HCT116 (cell line): ENCODE results near the gene HBG1. TPM values are rescaled to one million over a fixed set of nuclear protein-coding genes. Genes with fewer than 3 reads are reported as not detected.

Experiments used
- ATAC-seq: fragments of 200-7000 bp; cut with Tn5 transposase; 2 replicates; pipeline ENCODE4 v1.9.1; 2020; ENCODE audit warnings: mild to moderate bottlenecking, moderate library complexity
- BruUV-seq: library from RNA; stranded (reverse); fragments of 400-500 nt; replicated peaks from 2 replicates; lab custom pipeline; 2021; lab: Mats Ljungman, UMichigan
- CTCF ChIA-PET: fragments of 300-600 bp; sonication (Branson Sonifier 250); formaldehyde crosslinking; loops from one replicate; lab custom pipeline; 2021; ENCODE audit warnings: antibody characterized with exemption; lab: Charles Lee
- POLR2A ChIA-PET: fragments of 300-600, 350-600 bp; sonication (Branson Sonifier 250); formaldehyde crosslinking; loops from one replicate; lab custom pipeline; 2021; ENCODE audit warnings: antibody characterized with exemption; lab: Charles Lee
- RAD21 ChIA-PET, 2 experiments: fragments of 300-600 bp; sonication (Branson Sonifier 250); formaldehyde crosslinking; loops; one replicate each; lab custom pipeline; 2023; ENCODE audit warnings: low total read pairs in 2 of 2; ENCODE audit not compliant: uncharacterized antibody in 2 of 2, unreplicated experiment in 2 of 2, low non-redundant PET in 1 of 2; lab: Charles Lee
- DNase-seq: peaks from one replicate; pipeline ENCODE4 v3.0.0-alpha.2; 2010; ENCODE audit warnings: low read depth, low spot score
- H2AFZ ChIP-seq: fragments of 200-600 bp; shearing (Covaris generic), sonication (generic); 2 replicates; pipeline ENCODE4 v1.6.1; 2017; ENCODE audit warnings: low read depth, mixed run types, mixed read lengths, antibody characterized with exemption, low read length; ENCODE audit not compliant: poor library complexity, severe bottlenecking
- H3K27ac ChIP-seq: 2 replicates; pipeline ENCODE4 v1.5.1; 2012; ENCODE audit warnings: low read depth, low read length
- H3K27me3 ChIP-seq: fragments of 200-600 bp; sonication (generic); 2 replicates; pipeline ENCODE4 v1.6.1; 2016; ENCODE audit warnings: mixed run types, low read length, mixed read lengths; ENCODE audit not compliant: insufficient read depth
- H3K36me3 ChIP-seq, 2 experiments: fragments of 200-500 bp in 1 of 2; fragments of 200-600 bp in 1 of 2; sonication (Bioruptor generic) in 1 of 2; sonication (generic) in 1 of 2; 2 replicates each; pipeline versions ENCODE4 v1.5.1 to v1.6.1; 2014 to 2016; ENCODE audit warnings: low read length in 2 of 2, inconsistent platforms in 1 of 2, mixed read lengths in 1 of 2, mixed run types in 1 of 2; ENCODE audit not compliant: insufficient read depth in 2 of 2, control insufficient read depth in 1 of 2
- H3K4me1 ChIP-seq, 2 experiments: fragments of 200-600 bp in 1 of 2; sonication (generic) in 1 of 2; 2 replicates each; pipeline versions ENCODE4 v1.5.1 to v1.6.1; 2012 to 2017; ENCODE audit warnings: low read length in 2 of 2, inconsistent platforms in 1 of 2, mild to moderate bottlenecking in 1 of 2, mixed read lengths in 1 of 2, mixed run types in 1 of 2, moderate library complexity in 1 of 2; ENCODE audit not compliant: insufficient read depth in 2 of 2, control insufficient read depth in 1 of 2
- H3K4me2 ChIP-seq: fragments of 200-600 bp; sonication (generic); 2 replicates; pipeline ENCODE4 v1.6.1; 2017; ENCODE audit warnings: mixed run types, low read length, mixed read lengths
- H3K4me3 ChIP-seq, 2 experiments: fragments of 200-600 bp in 1 of 2; sonication (generic) in 1 of 2; replicated peaks in 1 of 2; 2 replicates each; pipeline ENCODE4 v1.5.1; 2011 to 2016; ENCODE audit warnings: low read length in 2 of 2, control low read depth in 1 of 2, low read depth in 1 of 2, mild to moderate bottlenecking in 1 of 2, mixed read lengths in 1 of 2, mixed run types in 1 of 2
- H3K79me2 ChIP-seq: fragments of 200-600 bp; sonication (generic); 2 replicates; pipeline ENCODE4 v1.6.1; 2017; ENCODE audit warnings: mild to moderate bottlenecking, mixed run types, low read length, moderate library complexity, mixed read lengths; ENCODE audit not compliant: insufficient read depth
- H3K9ac ChIP-seq: fragments of 200-600 bp; sonication (generic); 2 replicates; pipeline ENCODE4 v1.6.1; 2016; ENCODE audit warnings: low read length, mixed read lengths
- H3K9me2 ChIP-seq: fragments of 200-600 bp; sonication (generic), shearing (Covaris generic); 2 replicates; pipeline ENCODE4 v1.6.1; 2017; ENCODE audit warnings: mixed run types, mild to moderate bottlenecking, moderate library complexity; ENCODE audit not compliant: insufficient read depth
- H3K9me3 ChIP-seq, 2 experiments: fragments of 200-500 bp in 1 of 2; fragments of 200-600 bp in 1 of 2; sonication (Bioruptor generic) in 1 of 2; sonication (generic) in 1 of 2; 2 replicates each; pipeline ENCODE4 v1.6.1; 2014 to 2017; ENCODE audit warnings: low read length in 2 of 2, mixed read lengths in 2 of 2, inconsistent platforms in 1 of 2, low read depth in 1 of 2, mild to moderate bottlenecking in 1 of 2, mixed run types in 1 of 2, moderate library complexity in 1 of 2; ENCODE audit not compliant: control insufficient read depth in 1 of 2, insufficient read depth in 1 of 2
- H4K20me1 ChIP-seq: fragments of 200-600 bp; sonication (generic), shearing (Covaris generic); 2 replicates; pipeline ENCODE4 v1.6.1; 2017; ENCODE audit warnings: mixed run types, mild to moderate bottlenecking, moderate library complexity; ENCODE audit not compliant: insufficient read depth
- CTCF ChIP-seq, 3 experiments: fragments of 200-600 bp in 1 of 3; sonication (generic) in 1 of 3; IDR thresholded peaks in 2 of 3; conservative IDR thresholded peaks in 1 of 3; 2 replicates each; pipeline ENCODE4 v1.5.1; 2012 to 2017; ENCODE audit warnings: low read depth in 2 of 3, low read length in 2 of 3, antibody characterized with exemption in 1 of 3, borderline replicate concordance in 1 of 3, control low read depth in 1 of 3, mild to moderate bottlenecking in 1 of 3, mixed read lengths in 1 of 3, mixed run types in 1 of 3, moderate library complexity in 1 of 3; ENCODE audit not compliant: insufficient read depth in 1 of 3
- EZH2 ChIP-seq: fragments of 200-600 bp; sonication (generic); IDR thresholded peaks from 2 replicates; pipeline ENCODE4 v1.6.1; 2017; ENCODE audit warnings: antibody characterized with exemption, mixed run types
- MAX ChIP-seq: IDR thresholded peaks from 2 replicates; pipeline ENCODE4 v1.6.1; 2012
- RAD21 ChIP-seq: IDR thresholded peaks from 2 replicates; pipeline ENCODE4 v1.6.1; 2012; ENCODE audit warnings: low read depth, mild to moderate bottlenecking
- SIN3A ChIP-seq: IDR thresholded peaks from 2 replicates; pipeline ENCODE4 v1.6.1; 2012; ENCODE audit warnings: low read depth
- SRF ChIP-seq: IDR thresholded peaks from 2 replicates; pipeline ENCODE4 v1.6.1; 2012; ENCODE audit warnings: low read depth
- TCF7L2 ChIP-seq: IDR thresholded peaks from 2 replicates; pipeline ENCODE4 v1.7.0; 2011; ENCODE audit warnings: borderline replicate concordance, inconsistent platforms; ENCODE audit not compliant: insufficient read depth, insufficient read length; ENCODE audit errors: extremely low read depth
- YY1 ChIP-seq: IDR thresholded peaks from 2 replicates; pipeline ENCODE4 v1.6.1; 2011; ENCODE audit warnings: low read length, low read depth, moderate library complexity, mild to moderate bottlenecking; ENCODE audit not compliant: insufficient replicate concordance; ENCODE audit errors: extremely low read depth
- ZFX ChIP-seq: fragments of 450-650 bp; IDR thresholded peaks from 2 replicates; pipeline ENCODE4 v1.6.1; 2017
- ZNF274 ChIP-seq: fragments of 200-500 bp; sonication (Bioruptor generic); IDR thresholded peaks from 2 replicates; pipeline ENCODE4 v1.6.1; 2014; ENCODE audit warnings: mild to moderate bottlenecking, low read depth, low read length, inconsistent platforms
- intact Hi-C: fragments of 100-400 bp; cut with micrococcal nuclease; formaldehyde crosslinking; loops from 2 replicates; pipeline ENCODE4 v1.10.0; 2022
- total RNA-seq: library from RNA; stranded (reverse); gene quantifications from one replicate; pipeline ENCODE4 v1.2.1, GENCODE V29; 2021; ENCODE audit not compliant: unreplicated experiment

Gene HBG1
- total RNA-seq, 1 experiment from 2014 or later, result 3.6 TPM

- TF ChIP-seq CTCF (IDR thresholded peaks at IDR 0.05 in 2 of 3, conservative IDR thresholded peaks at IDR 0.05 in 1 of 3; ENCODE audit: borderline replicate concordance in 1 of 3, insufficient read depth in 1 of 3, low read depth in 2 of 3, low read length in 2 of 3), result no peak
- no peak for TF ChIP-seq RAD21
- TF ChIP-seq TCF7L2, result no peak
- TF ChIP-seq EZH2, result no peak
Measured at GRCh38 chr11:5240458-5240857, 9.2 kb downstream of the HBG1 start (continued).

GRCh38 chr11:5240056-5240455 is 9.6 kb downstream of the HBG1 start:
- CTCF ChIA-PET, result no interaction called here
- H3K27me3 ChIP-seq, result peaks cover 72% of the 10 kb centered on the region

More at GRCh38 chr11:5240056-5240455, 9.6 kb downstream of the HBG1 start:
- no peaks in the 10 kb centered on the region for H3K9me2 ChIP-seq
- no peak overlapping the region for H3K4me2 ChIP-seq
- TF ChIP-seq MAX, result no peak
- no peak for TF ChIP-seq YY1
- no peak for TF ChIP-seq TCF7L2
- TF ChIP-seq EZH2, result no peak
- no peak for TF ChIP-seq CTCF (IDR thresholded peaks at IDR 0.05 in 2 of 3, conservative IDR thresholded peaks at IDR 0.05 in 1 of 3; ENCODE audit: borderline replicate concordance in 1 of 3, insufficient read depth in 1 of 3, low read depth in 2 of 3, low read length in 2 of 3)
- no peak for TF ChIP-seq ZNF274
- TF ChIP-seq ZFX, result no peak
- TF ChIP-seq SRF, result no peak
- no peak for TF ChIP-seq SIN3A
- no peak overlapping the region for H3K27ac ChIP-seq
- intact Hi-C loops, result no loop called here
- ChIA-PET POLR2A (no interaction called here), RAD21 (no interaction called here)
- H3K4me1 ChIP-seq, result no peaks in the 10 kb centered on the region
- no peak for ATAC-seq
- no peaks in the 10 kb centered on the region for H4K20me1 ChIP-seq
- no peak for DNase-seq
- H3K9me3 ChIP-seq, result no peaks in the 10 kb centered on the region
- BruUV-seq, result no TSS peak
- H3K79me2 ChIP-seq, result no peaks in the 10 kb centered on the region
- no peak overlapping the region for H2AFZ ChIP-seq
- no peaks in the 10 kb centered on the region for H3K36me3 ChIP-seq
- H3K9ac ChIP-seq, result no peak overlapping the region
- H3K4me3 ChIP-seq, result no peak overlapping the region
